Keratinocyte (primary cell): ENCODE results near the gene RHOB.

Experiments
- EZH2 ChIP-seq: IDR thresholded peaks from one replicate; pipeline ENCODE4 v1.6.1; 2012; ENCODE audit warnings: inconsistent platforms, mild to moderate bottlenecking, low read length, moderate library complexity
- TF ChIP-seq, protein P1 (sequence below), 3 experiments: IDR thresholded peaks in 1 of 3; conservative IDR thresholded peaks in 1 of 3; optimal IDR thresholded peaks in 1 of 3; 2 replicates in 2 of 3; 3 replicates in 1 of 3; pipeline versions ENCODE3 to v1.5.1; 2011; ENCODE audit warnings: low read length in 3 of 3, mild to moderate bottlenecking in 3 of 3, moderate library complexity in 2 of 3, control low read depth in 1 of 3, inconsistent platforms in 1 of 3; ENCODE audit not compliant: insufficient read depth in 2 of 3; ENCODE audit errors: extremely low read depth in 1 of 3

DNA sequence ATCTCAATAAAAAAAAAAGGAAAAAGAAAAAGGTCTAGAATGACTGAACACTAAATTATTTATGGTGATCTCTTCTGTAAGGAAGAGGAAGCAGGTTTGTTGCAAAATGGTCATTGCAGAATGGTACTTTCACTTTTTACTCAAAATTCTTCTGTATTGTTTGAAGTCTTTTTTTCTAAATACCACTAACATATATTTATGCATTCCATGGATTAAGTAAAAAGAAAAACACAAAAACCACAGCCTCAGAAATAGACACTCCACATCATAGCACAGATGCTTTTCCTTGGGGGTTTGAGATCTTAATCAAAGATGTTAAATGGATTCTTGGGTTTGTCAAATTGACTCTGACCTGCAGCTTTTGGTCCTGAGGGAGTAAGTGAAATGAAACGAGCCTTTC, 47.4 kb downstream of the RHOB start:
- TF ChIP-seq, protein P1, sequence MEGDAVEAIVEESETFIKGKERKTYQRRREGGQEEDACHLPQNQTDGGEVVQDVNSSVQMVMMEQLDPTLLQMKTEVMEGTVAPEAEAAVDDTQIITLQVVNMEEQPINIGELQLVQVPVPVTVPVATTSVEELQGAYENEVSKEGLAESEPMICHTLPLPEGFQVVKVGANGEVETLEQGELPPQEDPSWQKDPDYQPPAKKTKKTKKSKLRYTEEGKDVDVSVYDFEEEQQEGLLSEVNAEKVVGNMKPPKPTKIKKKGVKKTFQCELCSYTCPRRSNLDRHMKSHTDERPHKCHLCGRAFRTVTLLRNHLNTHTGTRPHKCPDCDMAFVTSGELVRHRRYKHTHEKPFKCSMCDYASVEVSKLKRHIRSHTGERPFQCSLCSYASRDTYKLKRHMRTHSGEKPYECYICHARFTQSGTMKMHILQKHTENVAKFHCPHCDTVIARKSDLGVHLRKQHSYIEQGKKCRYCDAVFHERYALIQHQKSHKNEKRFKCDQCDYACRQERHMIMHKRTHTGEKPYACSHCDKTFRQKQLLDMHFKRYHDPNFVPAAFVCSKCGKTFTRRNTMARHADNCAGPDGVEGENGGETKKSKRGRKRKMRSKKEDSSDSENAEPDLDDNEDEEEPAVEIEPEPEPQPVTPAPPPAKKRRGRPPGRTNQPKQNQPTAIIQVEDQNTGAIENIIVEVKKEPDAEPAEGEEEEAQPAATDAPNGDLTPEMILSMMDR (optimal IDR thresholded peaks at IDR 0.05 in 1 of 3, IDR thresholded peaks at IDR 0.05 in 1 of 3, conservative IDR thresholded peaks at IDR 0.05 in 1 of 3; ENCODE audit: extremely low read depth in 1 of 3, insufficient read depth in 2 of 3, low read length in 3 of 3) = no peak
- TF ChIP-seq EZH2 = no peak
